Cardiac fibroblast (primary cell): ENCODE data around the gene USP20.
"Not testable (repeated sequence)": the region's sequence is repeated elsewhere in the genome, so short reads cannot be mapped to it uniquely, and the experiment has no call there.

Experiments
- DNase-seq, 2 donors: peaks; one replicate each; pipeline versions ENCODE4 v3.0.0 to v3.0.0-alpha.2; 2010; ENCODE audit warnings: low read depth in 2 of 2
- H3K4me3 ChIP-seq, 2 donors: replicated peaks in 1 of 2; 1 replicate in 1 of 2; 2 replicates in 1 of 2; pipeline ENCODE4 v1.5.1; 2011; ENCODE audit warnings: low read depth in 2 of 2, low read length in 2 of 2, mild to moderate bottlenecking in 2 of 2, moderate library complexity in 1 of 2
- TF ChIP-seq, protein P1 (sequence below): IDR thresholded peaks from one replicate; pipeline ENCODE4 v1.5.1; 2011; ENCODE audit warnings: low read depth, mild to moderate bottlenecking, low read length, inconsistent platforms

The USP20 gene

DNA sequence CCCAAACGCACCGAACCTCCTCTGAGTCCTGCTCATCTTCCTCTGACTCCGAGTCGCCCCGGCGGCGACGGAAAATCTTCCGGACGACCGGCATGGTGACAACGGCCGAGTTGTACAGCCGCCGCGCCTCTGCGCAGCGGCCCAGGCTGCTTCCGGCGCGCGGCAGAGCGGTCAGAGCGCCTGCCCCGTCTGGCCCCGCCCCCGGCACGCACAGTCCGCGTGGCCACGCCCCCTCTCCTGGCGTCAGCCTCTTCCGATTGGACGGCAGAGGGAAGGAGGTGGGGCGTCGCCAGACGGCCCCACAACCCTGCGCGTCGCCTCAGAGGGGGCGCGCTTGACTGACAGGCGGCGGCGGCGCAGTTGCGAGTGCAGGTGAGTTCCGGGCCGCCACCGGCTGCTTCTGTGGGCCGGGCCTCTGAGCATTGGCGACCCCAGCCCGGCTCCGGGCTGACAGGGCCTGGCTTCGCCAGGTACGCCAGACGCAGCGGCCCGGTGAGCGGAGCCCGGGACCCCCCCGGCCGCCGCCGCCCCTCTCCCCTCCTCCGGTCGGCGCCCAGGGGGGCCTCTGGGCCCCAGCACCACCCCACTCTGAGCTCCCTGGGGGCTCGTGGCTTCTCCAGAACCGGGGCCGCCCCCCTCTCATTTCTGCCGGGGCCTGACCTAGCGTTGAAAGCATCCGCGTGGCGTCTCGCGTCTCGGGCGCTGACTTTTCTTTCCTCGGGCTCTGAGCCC lies at the start of gene USP20, which contains the start of gene C9orf78:
Gene USP20 (plus strand): TSS at position 331 of the 732 bp plus-strand sequence. CDS start 17,098 bp downstream, outside the sequence.
Gene C9orf78 (minus strand): TSS at position 148 of the 732 bp plus-strand sequence. CDS start 54 bp downstream, at position 94.
- DNase-seq = peak; percentile 93 to 96
- TF ChIP-seq, protein P1, sequence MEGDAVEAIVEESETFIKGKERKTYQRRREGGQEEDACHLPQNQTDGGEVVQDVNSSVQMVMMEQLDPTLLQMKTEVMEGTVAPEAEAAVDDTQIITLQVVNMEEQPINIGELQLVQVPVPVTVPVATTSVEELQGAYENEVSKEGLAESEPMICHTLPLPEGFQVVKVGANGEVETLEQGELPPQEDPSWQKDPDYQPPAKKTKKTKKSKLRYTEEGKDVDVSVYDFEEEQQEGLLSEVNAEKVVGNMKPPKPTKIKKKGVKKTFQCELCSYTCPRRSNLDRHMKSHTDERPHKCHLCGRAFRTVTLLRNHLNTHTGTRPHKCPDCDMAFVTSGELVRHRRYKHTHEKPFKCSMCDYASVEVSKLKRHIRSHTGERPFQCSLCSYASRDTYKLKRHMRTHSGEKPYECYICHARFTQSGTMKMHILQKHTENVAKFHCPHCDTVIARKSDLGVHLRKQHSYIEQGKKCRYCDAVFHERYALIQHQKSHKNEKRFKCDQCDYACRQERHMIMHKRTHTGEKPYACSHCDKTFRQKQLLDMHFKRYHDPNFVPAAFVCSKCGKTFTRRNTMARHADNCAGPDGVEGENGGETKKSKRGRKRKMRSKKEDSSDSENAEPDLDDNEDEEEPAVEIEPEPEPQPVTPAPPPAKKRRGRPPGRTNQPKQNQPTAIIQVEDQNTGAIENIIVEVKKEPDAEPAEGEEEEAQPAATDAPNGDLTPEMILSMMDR = no peak
- peak within 1 kb of the TSS; percentile 84 to 97 for H3K4me3 ChIP-seq

DNA sequence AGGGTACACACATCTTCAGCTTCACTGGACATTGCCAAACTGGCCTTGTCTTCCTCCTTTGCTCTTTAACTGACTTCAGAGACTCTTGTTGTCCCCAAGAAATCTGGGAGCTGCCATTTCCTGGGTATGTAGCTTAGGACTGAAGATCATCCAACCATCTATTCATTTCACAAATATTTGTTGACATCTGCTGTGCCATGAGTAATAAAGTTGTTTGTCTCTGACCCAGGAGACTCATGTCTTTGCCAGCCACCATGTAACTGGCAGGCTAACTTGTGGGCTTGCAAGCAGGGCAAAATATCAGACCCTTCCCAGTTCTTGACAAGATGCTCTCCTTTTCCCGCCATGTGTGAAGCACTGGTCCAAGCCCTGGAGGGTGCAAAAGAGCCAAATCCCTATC lies 49.4 kb upstream of the USP20 start:
- H3K4me3 ChIP-seq = no peak overlapping the region
- TF ChIP-seq, protein P1 = no peak
- peak in 1 of 2 donors; percentile 25 for DNase-seq

- TF ChIP-seq, protein P1 = no peak
- H3K4me3 ChIP-seq = no peak overlapping the region
- DNase-seq = no peak
Measured at GRCh38 chr9:129786481-129786880, 48.8 kb upstream of the USP20 start.

GRCh38 chr9:129794549-129794948 lies 40.7 kb upstream of the USP20 start:
- no peak overlapping the region for H3K4me3 ChIP-seq
- TF ChIP-seq, protein P1 = no peak
- no peak for DNase-seq

GRCh38 chr9:129796029-129796428 lies 39.2 kb upstream of the USP20 start:
- not testable (repeated sequence) for DNase-seq, H3K4me3 ChIP-seq

DNA sequence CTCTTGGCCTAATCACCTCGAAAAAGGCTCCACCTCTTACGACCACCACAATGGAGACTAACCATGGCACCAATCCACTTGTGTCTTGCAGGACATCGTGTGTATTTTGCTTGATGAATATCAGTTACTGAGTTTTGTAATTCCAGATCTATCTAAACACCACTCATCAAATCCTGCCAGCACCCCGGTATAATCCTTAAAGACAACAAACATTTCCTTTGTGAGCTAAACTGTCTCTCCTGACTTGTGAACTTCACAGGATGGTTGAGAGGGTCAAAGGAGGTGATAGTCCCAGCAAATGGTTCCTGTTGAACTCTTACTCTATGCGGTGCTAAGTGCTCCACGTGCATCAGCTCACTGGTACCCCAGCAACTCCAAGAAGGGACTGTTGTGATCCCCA lies 36.3 kb upstream of the USP20 start:
- TF ChIP-seq, protein P1 = no peak
- no peak overlapping the region for H3K4me3 ChIP-seq
- DNase-seq = no peak

- DNase-seq = no peak
- TF ChIP-seq, protein P1 = no peak
- no peak overlapping the region for H3K4me3 ChIP-seq
Measured at GRCh38 chr9:129801504-129801903, 33.8 kb upstream of the USP20 start.
